HG03095 (cell line): Measurements from ENCODE around the gene ATG13.

Source experiments
- ATAC-seq: cut with Tn5 transposase; IDR thresholded peaks from one replicate; pipeline ENCODE4 v1.9.1; 2021; ENCODE audit warnings: moderate library complexity; ENCODE audit not compliant: unreplicated experiment

ATG13 gene

GRCh38 chr11:46604796-46605195 is 12.6 kb upstream of the ATG13 start:
- ATAC-seq: no peak

- ATAC-seq: no peak
Observed at GRCh38 chr11:46607516-46607915, 9.8 kb upstream of the ATG13 start.

GRCh38 chr11:46609386-46609785 is 8.0 kb upstream of the ATG13 start:
- ATAC-seq: no peak

GRCh38 chr11:46611526-46612304 is 5.6 kb upstream of the ATG13 start:
- ATAC-seq: no peak

- no peak for ATAC-seq
Observed at GRCh38 chr11:46612326-46612725, 5.0 kb upstream of the ATG13 start.

- no peak for ATAC-seq
Observed at GRCh38 chr11:46615756-46616155, 1.6 kb upstream of the ATG13 start.

GRCh38 chr11:46616551-46617133 is 711 bp upstream of the ATG13 start:
- no peak for ATAC-seq

GRCh38 chr11:46617972-46618314 is 590 bp downstream of the ATG13 start:
- ATAC-seq: no peak

- ATAC-seq: no peak
Observed at GRCh38 chr11:46618837-46619236, 1.5 kb downstream of the ATG13 start.

GRCh38 chr11:46625406-46625805 is 8.1 kb downstream of the ATG13 start:
- no peak for ATAC-seq

- no peak for ATAC-seq
Observed at GRCh38 chr11:46628961-46629360, 11.6 kb downstream of the ATG13 start.

GRCh38 chr11:46630237-46630636 is 12.9 kb downstream of the ATG13 start:
- no peak for ATAC-seq

GRCh38 chr11:46631676-46632075 is 14.3 kb downstream of the ATG13 start:
- ATAC-seq: no peak

GRCh38 chr11:46632502-46632901 is 15.1 kb downstream of the ATG13 start:
- no peak for ATAC-seq

- ATAC-seq: no peak
Observed at GRCh38 chr11:46633291-46634217, 16.2 kb downstream of the ATG13 start.

GRCh38 chr11:46635557-46636139 is 18.3 kb downstream of the ATG13 start:
- no peak for ATAC-seq

- ATAC-seq: no peak
Observed at GRCh38 chr11:46637546-46637945, 20.2 kb downstream of the ATG13 start.

GRCh38 chr11:46639197-46639839 is 22.0 kb downstream of the ATG13 start:
- no peak for ATAC-seq

- no peak for ATAC-seq
Observed at GRCh38 chr11:46640036-46640788, 22.9 kb downstream of the ATG13 start.

- ATAC-seq: no peak
Observed at GRCh38 chr11:46641639-46642038, 24.3 kb downstream of the ATG13 start.
